Spleen (tissue), 11 donors: ENCODE data around the gene KCNK18. TPM values are rescaled to one million over a fixed set of nuclear protein-coding genes. Genes with fewer than 3 reads are reported as not detected.
A peak's percentile ranks its signal among the peaks of the same experiment; 100 is the strongest.

Source experiments
- DNase-seq: peaks from one replicate; pipeline ENCODE4 v3.0.0-alpha.2; 2020
- H3K27ac ChIP-seq, 8 donors: fragments of 200-600 bp; sonication (generic) in 7 of 8; 1 replicate in 4 of 8; 2 replicates in 4 of 8; pipeline versions ENCODE4 v1.5.0 to v1.8.0; 2016 to 2021; ENCODE audit warnings: inconsistent platforms in 4 of 8, mild to moderate bottlenecking in 4 of 8, moderate library complexity in 1 of 8
- H3K27me3 ChIP-seq, 7 donors: fragments of 200-600 bp; sonication (generic) in 6 of 7; replicated peaks in 1 of 7; 1 replicate in 4 of 7; 2 replicates in 3 of 7; pipeline versions ENCODE4 v1.5.0 to v1.8.0; 2016 to 2021; ENCODE audit warnings: inconsistent platforms in 3 of 7, mild to moderate bottlenecking in 1 of 7
- H3K36me3 ChIP-seq, 6 donors: fragments of 200-600 bp; sonication (generic) in 5 of 6; 1 replicate in 4 of 6; 2 replicates in 2 of 6; pipeline versions ENCODE4 v1.5.0 to v1.8.0; 2016 to 2021; ENCODE audit warnings: inconsistent platforms in 2 of 6
- H3K4me1 ChIP-seq, 6 donors: fragments of 200-600 bp; sonication (generic) in 5 of 6; 1 replicate in 3 of 6; 2 replicates in 3 of 6; pipeline versions ENCODE4 v1.5.0 to v1.8.0; 2016 to 2021; ENCODE audit warnings: inconsistent platforms in 3 of 6
- H3K4me3 ChIP-seq, 8 donors: fragments of 200-600 bp; sonication (generic) in 7 of 8; 1 replicate in 4 of 8; 2 replicates in 4 of 8; pipeline versions ENCODE4 v1.5.0 to v1.8.0; 2016 to 2021; ENCODE audit warnings: inconsistent platforms in 4 of 8, mild to moderate bottlenecking in 4 of 8, moderate library complexity in 2 of 8
- H3K9me3 ChIP-seq, 8 donors: fragments of 200-600 bp; sonication (generic) in 7 of 8; 1 replicate in 4 of 8; 2 replicates in 4 of 8; pipeline versions ENCODE4 v1.5.0 to v1.8.0; 2016 to 2021; ENCODE audit warnings: inconsistent platforms in 4 of 8
- CTCF ChIP-seq, 11 experiments: fragments of 200-600 bp in 7 of 11; fragments of 450-650 bp in 4 of 11; sonication (generic) in 4 of 11; IDR thresholded peaks in 8 of 11; conservative IDR thresholded peaks in 3 of 11; 1 replicate in 7 of 11; 2 replicates in 4 of 11; pipeline versions ENCODE4 v1.4.0 to v1.8.0; 2016 to 2021; ENCODE audit warnings: antibody characterized with exemption in 11 of 11, inconsistent platforms in 4 of 11, mild to moderate bottlenecking in 1 of 11
- POLR2A ChIP-seq, 3 donors: fragments of 450-650 bp; IDR thresholded peaks; one replicate each; pipeline ENCODE4 v1.5.1; 2017; ENCODE audit warnings: antibody characterized with exemption in 3 of 3, mild to moderate bottlenecking in 1 of 3
- POLR2AphosphoS5 ChIP-seq, 3 donors: sonication (generic); formaldehyde crosslinking; IDR thresholded peaks; one replicate each; pipeline ENCODE4 v1.5.1; 2017; ENCODE audit warnings: antibody characterized with exemption in 3 of 3
- WGBS, 5 donors: extraction: QIAGEN DNeasy Blood & Tissue Kit in 3 of 5; methylation state at CpG; one replicate each; pipeline versions ENCODE4 v1.1.5 to v1.1.7; 2013 to 2018; 5-methylcytosine and 5-hydroxymethylcytosine counted together
- intact Hi-C: fragments of 100-400 bp; cut with DNase I; formaldehyde crosslinking; loops from one replicate; pipeline ENCODE4 v1.15.0; 2023; ENCODE audit warnings: low total_unique reads
- polyA plus RNA-seq, 3 donors: library from polyadenylated mRNA; stranded (reverse); fragments of 200-250 nt; gene quantifications; one replicate each; pipeline ENCODE4 v1.2.1, GENCODE V29; 2013
- total RNA-seq, 7 donors: library from RNA; depleted of rRNA in 3 of 7; stranded (reverse); fragments of >200 nt in 3 of 7; fragmentation: NEBNext Ultra II Directional in 4 of 7; extraction: Animal tissue kit (Norgen Biotek cat#: 25700) in 4 of 7; gene quantifications; one replicate each; pipeline versions ENCODE4 v1.1.0 to v1.2.1, GENCODE V29; 2016 to 2021
- donor health status: healthy with polysubstance abuse.
- donor health status: DM: no; HTN: no; CAD: no; lungs with moderate emphysema.
- donor health status: DM: no; HTN: no; CAD: no.
- donor health status: Bipolar disorder and iron deficiency.
- donor health status: healthy.
- donor health status: DM: no; HTN: no; CAD: no.
- donor health status: DM: yes; HTN: yes; CAD: no.

KCNK18 gene
- total and polyA plus RNA-seq, 10 donors: not detected

- no peak overlapping the region for H3K27ac ChIP-seq
- 45 to 92% (median 85%) methylated on average over 2 of the region's 2 CpGs for WGBS, 5 donors
- TF ChIP-seq CTCF (IDR thresholded peaks at IDR 0.05 in 8 of 11, conservative IDR thresholded peaks at IDR 0.05 in 3 of 11): no peak
- TF ChIP-seq POLR2A (IDR thresholded peaks at IDR 0.05): no peak
- TF ChIP-seq POLR2AphosphoS5 (IDR thresholded peaks at IDR 0.05): no peak
Measured at GRCh38 chr10:117215079-117215478, 17.8 kb downstream of the KCNK18 start.

GRCh38 chr10:117216028-117216427 is 18.7 kb downstream of the KCNK18 start:
- Histone ChIP-seq H3K9me3 (peaks cover 0 to 26% (median 23%) of the 10 kb centered on the region in 8 donors), H3K4me1 (peaks cover 7 to 30% (median 15%) of the 10 kb centered on the region in 6 donors), H3K27ac (peak overlapping the region in 1 of 8 donors; percentile 65), H3K27me3 (peaks cover 0 to 68% (median 26%) of the 10 kb centered on the region in 7 donors), H3K36me3 (no peaks in the 10 kb centered on the region), H3K4me3 (peak overlapping the region in 3 of 8 donors; percentile 41 to 71 (median 50))
- 64 to 81% (median 66%) methylated on average over 10 to 15 of the region's 15 CpGs for WGBS, 5 donors
- DNase-seq: peak; percentile 69
- intact Hi-C loops: loop anchor here (5.0 to 10.0 kb wide), 2 partner anchors 99 to 1026 kb away; no protein-coding TSS in a partner anchor
- TF ChIP-seq POLR2AphosphoS5 (IDR thresholded peaks at IDR 0.05) (no peak), POLR2A (IDR thresholded peaks at IDR 0.05) (no peak), CTCF (IDR thresholded peaks at IDR 0.05 in 8 of 11, conservative IDR thresholded peaks at IDR 0.05 in 3 of 11) (no peak)

More at GRCh38 chr10:117215079-117215478, 17.8 kb downstream of the KCNK18 start:
- peaks cover 0 to 31% (median 27%) of the 10 kb centered on the region in 8 donors for H3K9me3 ChIP-seq
- H3K27me3 ChIP-seq: peaks cover 0 to 61% (median 26%) of the 10 kb centered on the region in 7 donors
- H3K4me1 ChIP-seq: peaks cover 7 to 30% (median 15%) of the 10 kb centered on the region in 6 donors
- no peak for DNase-seq
- no peaks in the 10 kb centered on the region for H3K36me3 ChIP-seq
- intact Hi-C loops: loop anchor here (5.0 to 10.0 kb wide), 2 partner anchors 100 to 1027 kb away; no protein-coding TSS in a partner anchor
- H3K4me3 ChIP-seq: no peak overlapping the region

- DNase-seq: peak; percentile 95
- Histone ChIP-seq H3K36me3 (no peaks in the 10 kb centered on the region), H3K4me3 (peak overlapping the region; percentile 20 to 71 (median 44)), H3K27me3 (peaks cover 0 to 75% (median 26%) of the 10 kb centered on the region in 7 donors), H3K27ac (peak overlapping the region in 2 of 8 donors; percentile 23 to 65), H3K9me3 (peaks cover 0 to 19% (median 16%) of the 10 kb centered on the region in 8 donors), H3K4me1 (peaks cover 7 to 30% (median 15%) of the 10 kb centered on the region in 6 donors)
- WGBS, 5 donors: 0 to 1% (median 1%) methylated on average over 23 to 52 of the region's 52 CpGs
- TF ChIP-seq POLR2AphosphoS5 (IDR thresholded peaks at IDR 0.05) (peak in 2 of 3 donors; percentile 26 to 76), POLR2A (IDR thresholded peaks at IDR 0.05) (no peak), CTCF (IDR thresholded peaks at IDR 0.05 in 8 of 11, conservative IDR thresholded peaks at IDR 0.05 in 3 of 11) (peak; percentile 95 to 100 (median 99))
- intact Hi-C loops: loop anchor here (5.0 to 10.0 kb wide), 2 partner anchors 98 to 1026 kb away; no protein-coding TSS in a partner anchor
Measured at GRCh38 chr10:117216611-117217195, 19.4 kb downstream of the KCNK18 start.

GRCh38 chr10:117217196-117217761 is 20.0 kb downstream of the KCNK18 start:
- Histone ChIP-seq H3K36me3 (no peaks in the 10 kb centered on the region), H3K27me3 (peaks cover 0 to 81% (median 26%) of the 10 kb centered on the region in 7 donors), H3K9me3 (peaks cover 0 to 13% (median 10%) of the 10 kb centered on the region in 8 donors), H3K4me1 (peaks cover 7 to 30% (median 15%) of the 10 kb centered on the region in 6 donors), H3K27ac (peak overlapping the region in 2 of 8 donors; percentile 23 to 65), H3K4me3 (peak overlapping the region; percentile 20 to 71 (median 44))
- intact Hi-C loops: loop anchor here (5.0 to 10.0 kb wide), 2 partner anchors 98 to 1025 kb away; no protein-coding TSS in a partner anchor
- DNase-seq: peak; percentile 81
- TF ChIP-seq CTCF (IDR thresholded peaks at IDR 0.05 in 8 of 11, conservative IDR thresholded peaks at IDR 0.05 in 3 of 11) (no peak), POLR2A (IDR thresholded peaks at IDR 0.05) (no peak), POLR2AphosphoS5 (IDR thresholded peaks at IDR 0.05) (no peak)
- WGBS, 5 donors: 12 to 57% (median 14%) methylated on average over 3 to 22 of the region's 22 CpGs
